OCI-LY1 (cell line): Measurements from ENCODE around the gene RPLP2.

Experiments used
- CTCF ChIP-seq: fragments of 200-600 bp; sonication (generic), shearing (Covaris generic); IDR thresholded peaks from 2 replicates; pipeline ENCODE4 v1.5.1; 2017; ENCODE audit warnings: mild to moderate bottlenecking, antibody characterized with exemption, low read length, moderate library complexity, mixed read lengths
- EZH2 ChIP-seq: fragments of 200-600 bp; sonication (generic), shearing (Covaris generic); IDR thresholded peaks from 2 replicates; pipeline ENCODE4 v1.8.0; 2017; ENCODE audit warnings: borderline replicate concordance, mixed run types, mild to moderate bottlenecking, antibody characterized with exemption, low read length, moderate library complexity, mixed read lengths

- no peak for TF ChIP-seq CTCF
- no peak for TF ChIP-seq EZH2
These were observed 46.0 kb downstream of the RPLP2 start for GRCh38 chr11:855796-856195.
